ENCODE data around the gene SFXN3. TPM values are rescaled to one million over a fixed set of nuclear protein-coding genes. Genes with fewer than 3 reads are reported as not detected.

The SFXN3 gene
- total and polyA plus RNA-seq, 10 of the 15 experiments (the other 5 are each of a cell fraction or from before 2014, with no cell fraction given) = 0.05 to 11.3 (median 1.2) TPM

- ChIA-PET POLR2A (interaction anchor here (0.6 to 3.3 kb wide), 7 partner anchors 21 to 1601 kb away, joined by 3 to 42 read pairs (median 6); partner anchors contain the start of gene KAZALD1), RAD21 (ENCODE audit: unreplicated experiment) (interaction anchor here (0.6 to 5.1 kb wide), 14 partner anchors 10 to 1673 kb away, joined by 3 to 70 read pairs (median 6); partner anchors contain the start of genes ARL3, KAZALD1, PDZD7 and SFXN3), SMC1A (ENCODE audit: uncharacterized antibody, unreplicated experiment) (interaction anchor here (1.0 to 4.2 kb wide), 12 partner anchors 10 to 173 kb away, joined by 3 to 45 read pairs (median 8); partner anchors contain the start of genes KAZALD1, PDZD7 and SFXN3), CTCF (interaction anchor here (0.5 to 24.4 kb wide), 15 partner anchors 10 to 547 kb away, joined by 3 to 885 read pairs (median 4); partner anchors contain the start of genes DPCD, KAZALD1, PDZD7 and POLL)
- H4K20me1 ChIP-seq (ENCODE audit: control insufficient read depth, insufficient read depth) = no peaks in the 10 kb centered on the region
- whole genome bisulfite sequencing (ENCODE audit: insufficient coverage, insufficient replicate concordance, low lambda C conversion rate, missing lambda C conversion rate) = 23% methylated on average over 5 of the region's 6 CpGs
- no peak overlapping the region for H2AFZ ChIP-seq (ENCODE audit: control insufficient read depth, low read depth, low read length)
- no peak overlapping the region for H3K9ac ChIP-seq (ENCODE audit: control insufficient read depth, insufficient read depth, low read length)
- ATAC-seq = peak; percentile 89
- no peak overlapping the region for H3K4me3 ChIP-seq
- no peaks in the 10 kb centered on the region for H3K27me3 ChIP-seq (replicated peaks in 1 of 2; ENCODE audit: control insufficient read depth in 2 of 2, insufficient read depth in 2 of 2, low read length in 1 of 2)
- in situ Hi-C loops (cut with MboI) = no loop called here
- no peaks in the 10 kb centered on the region for H3K36me3 ChIP-seq (ENCODE audit: control insufficient read depth in 2 of 2, insufficient read depth in 2 of 2, low read length in 1 of 2)
- peak; percentile 96 for FAIRE-seq
- intact Hi-C loops (cut with micrococcal nuclease; ENCODE audit: unreplicated experiment) = loop anchor here (1.0 kb wide), 2 partner anchors 27 to 101 kb away; no protein-coding TSS in a partner anchor
- no peaks in the 10 kb centered on the region for H3K9me3 ChIP-seq (replicated peaks; ENCODE audit: control insufficient read depth, insufficient read depth, low read length)
- no peak overlapping the region for H3K4me2 ChIP-seq (ENCODE audit: control insufficient read depth, insufficient read depth)
- peaks cover 5% of the 10 kb centered on the region; the same call in 1 of the 2 replicates for H3K4me1 ChIP-seq (ENCODE audit: control insufficient read depth, insufficient read depth, low read length)
- no peaks in the 10 kb centered on the region for H3K79me2 ChIP-seq (ENCODE audit: control insufficient read depth, insufficient read depth, low read length)
- no TSS peak for BruUV-seq (replicated peaks)
- DNase-seq (ENCODE audit: low read depth, low spot score) = no peak
- no peak overlapping the region for H3K27ac ChIP-seq (ENCODE audit: control insufficient read depth, insufficient read depth)
- no peak for TF ChIP-seq NRF1 (conservative IDR thresholded peaks at IDR 0.05; ENCODE audit: low read depth, low read length)
- TF ChIP-seq BHLHE40 (IDR thresholded peaks at IDR 0.05; ENCODE audit: borderline replicate concordance in 1 of 2, low read depth in 2 of 2, low read length in 1 of 2) = peak; percentile 31 to 47; a peak in 2 of 4 replicates
- TF ChIP-seq YY1 (IDR thresholded peaks at IDR 0.05; ENCODE audit: low read depth, low read length) = peak; percentile 50; the same call in 1 of the 2 replicates
- no peak for TF ChIP-seq NFXL1 (IDR thresholded peaks at IDR 0.05; ENCODE audit: borderline replicate concordance)
- TF ChIP-seq NR2F1 (conservative IDR thresholded peaks at IDR 0.05) = no peak
- TF ChIP-seq SIN3A (IDR thresholded peaks at IDR 0.05; ENCODE audit: low read depth, low read length) = no peak
- no peak for TF ChIP-seq IKZF1 (conservative IDR thresholded peaks at IDR 0.05)
- TF ChIP-seq TAF1 (IDR thresholded peaks at IDR 0.05; ENCODE audit: borderline replicate concordance, low read depth, low read length) = no peak
- peak; percentile 41; the same call in 1 of the 3 replicates for TF ChIP-seq POU2F2 (IDR thresholded peaks at IDR 0.05; ENCODE audit: borderline replicate concordance, low read depth, low read length)
- TF ChIP-seq NBN (IDR thresholded peaks at IDR 0.05) = peak; percentile 42; the same call in 1 of the 2 replicates
- TF ChIP-seq SMAD1 (IDR thresholded peaks at IDR 0.05; ENCODE audit: low read depth, partially characterized antibody) = no peak
- peak; percentile 93 for TF ChIP-seq RAD21 (IDR thresholded peaks at IDR 0.05; ENCODE audit: insufficient read depth, low read depth, low read length)
- TF ChIP-seq ZNF384 (IDR thresholded peaks at IDR 0.05; ENCODE audit: borderline replicate concordance, low read depth, low read length) = peak; percentile 46; the same call in 1 of the 2 replicates
- TF ChIP-seq CTCF (IDR thresholded peaks at IDR 0.05 in 2 of 3, conservative IDR thresholded peaks at IDR 0.05 in 1 of 3; ENCODE audit: control insufficient read depth in 2 of 3, extremely low read depth in 1 of 3, insufficient read depth in 1 of 3, low read depth in 3 of 3, low read length in 3 of 3) = peak; percentile 84 to 92 (median 88)
- no peak for TF ChIP-seq MYC (IDR thresholded peaks at IDR 0.05; ENCODE audit: insufficient read depth, insufficient read length, insufficient replicate concordance, low read length, severe bottlenecking)
- TF ChIP-seq PKNOX1 (IDR thresholded peaks at IDR 0.05) = no peak
- TF ChIP-seq SKIL (IDR thresholded peaks at IDR 0.05; ENCODE audit: low read depth, poor library complexity, severe bottlenecking) = no peak
- TF ChIP-seq SMC3 (IDR thresholded peaks at IDR 0.05; ENCODE audit: borderline replicate concordance, low read length) = peak; percentile 83
- 0 out of 2 replicates have a peak, but pooled peaks have one; percentile 16 for TF ChIP-seq ATF7 (IDR thresholded peaks at IDR 0.05; ENCODE audit: low read depth)
Measured at GRCh38 chr10:101041252-101041761, 10.3 kb downstream of the SFXN3 start.
